Muscle layer of duodenum (tissue), 2 donors: ENCODE measurements around the gene PNPLA7.
"Not testable (repeated sequence)": the region's sequence is repeated elsewhere in the genome, so short reads cannot be mapped to it uniquely, and the experiment has no call there.

Source experiments
- H3K27ac ChIP-seq: one replicate; pipeline ENCODE4 v1.7.0; 2013; ENCODE audit warnings: mild to moderate bottlenecking, low read length
- H3K27me3 ChIP-seq: one replicate; pipeline ENCODE4 v1.7.0; 2013; ENCODE audit warnings: low read depth, mild to moderate bottlenecking, control low read depth, low read length
- H3K36me3 ChIP-seq, 2 donors: one replicate each; pipeline ENCODE4 v1.7.0; 2013; ENCODE audit warnings: low read length in 2 of 2, control low read depth in 1 of 2, mild to moderate bottlenecking in 1 of 2; ENCODE audit not compliant: insufficient read depth in 2 of 2, control insufficient read depth in 1 of 2
- H3K4me1 ChIP-seq, 2 donors: one replicate each; pipeline ENCODE4 v1.7.0; 2013; ENCODE audit warnings: low read length in 2 of 2, mild to moderate bottlenecking in 2 of 2, control low read depth in 1 of 2, moderate library complexity in 1 of 2; ENCODE audit not compliant: insufficient read depth in 2 of 2, control insufficient read depth in 1 of 2
- H3K4me3 ChIP-seq, 2 donors: one replicate each; pipeline ENCODE4 v1.7.0; 2013; ENCODE audit warnings: low read length in 2 of 2, low read depth in 1 of 2, mild to moderate bottlenecking in 1 of 2
- H3K9me3 ChIP-seq, 2 donors: one replicate each; pipeline ENCODE4 v1.7.0; 2013; ENCODE audit warnings: low read length in 2 of 2, control low read depth in 1 of 2, mild to moderate bottlenecking in 1 of 2; ENCODE audit not compliant: control insufficient read depth in 1 of 2
- donor health status: healthy.

Gene PNPLA7

GRCh38 chr9:137466389-137467085 lies 83.7 kb downstream of the PNPLA7 start:
- H3K27ac ChIP-seq, H3K9me3 ChIP-seq, H3K36me3 ChIP-seq, H3K4me1 ChIP-seq, H3K4me3 ChIP-seq, H3K27me3 ChIP-seq: not testable (repeated sequence)

- Histone ChIP-seq H3K27me3 (no peaks in the 10 kb centered on the region), H3K4me3 (no peak overlapping the region), H3K36me3 (no peaks in the 10 kb centered on the region), H3K9me3 (no peaks in the 10 kb centered on the region), H3K27ac (no peak overlapping the region), H3K4me1 (no peaks in the 10 kb centered on the region)
Observed at GRCh38 chr9:137465720-137466388, 84.3 kb downstream of the PNPLA7 start.

GRCh38 chr9:137465000-137465719 lies 85.0 kb downstream of the PNPLA7 start:
- Histone ChIP-seq H3K4me3 (no peak overlapping the region), H3K9me3 (no peaks in the 10 kb centered on the region), H3K4me1 (no peaks in the 10 kb centered on the region), H3K27ac (no peak overlapping the region), H3K27me3 (no peaks in the 10 kb centered on the region), H3K36me3 (no peaks in the 10 kb centered on the region)

GRCh38 chr9:137464291-137464999 lies 85.8 kb downstream of the PNPLA7 start:
- Histone ChIP-seq H3K4me1 (peaks cover 3 to 5% of the 10 kb centered on the region in 2 donors), H3K9me3 (no peaks in the 10 kb centered on the region), H3K36me3 (no peaks in the 10 kb centered on the region), H3K4me3 (no peak overlapping the region), H3K27ac (no peak overlapping the region), H3K27me3 (no peaks in the 10 kb centered on the region)

GRCh38 chr9:137463931-137464290 lies 86.3 kb downstream of the PNPLA7 start:
- Histone ChIP-seq H3K27me3 (no peaks in the 10 kb centered on the region), H3K36me3 (no peaks in the 10 kb centered on the region), H3K27ac (no peak overlapping the region), H3K4me1 (peaks cover 3 to 5% of the 10 kb centered on the region in 2 donors), H3K4me3 (no peak overlapping the region), H3K9me3 (no peaks in the 10 kb centered on the region)

GRCh38 chr9:137462986-137463930 lies 86.9 kb downstream of the PNPLA7 start:
- Histone ChIP-seq H3K4me1 (peaks cover 3 to 10% of the 10 kb centered on the region in 2 donors), H3K27ac (no peak overlapping the region), H3K4me3 (no peak overlapping the region), H3K36me3 (no peaks in the 10 kb centered on the region), H3K27me3 (no peaks in the 10 kb centered on the region), H3K9me3 (no peaks in the 10 kb centered on the region)

- H3K27me3 ChIP-seq: no peaks in the 10 kb centered on the region
- peaks cover 3 to 17% of the 10 kb centered on the region in 2 donors for H3K4me1 ChIP-seq
- H3K27ac ChIP-seq: no peak overlapping the region
- no peaks in the 10 kb centered on the region for H3K9me3 ChIP-seq
- no peak overlapping the region for H3K4me3 ChIP-seq
- H3K36me3 ChIP-seq: no peaks in the 10 kb centered on the region
Observed at GRCh38 chr9:137462396-137462985, 87.7 kb downstream of the PNPLA7 start.

GRCh38 chr9:137461663-137462395 lies 88.4 kb downstream of the PNPLA7 start:
- no peaks in the 10 kb centered on the region for H3K9me3 ChIP-seq
- no peak overlapping the region for H3K4me3 ChIP-seq
- peaks cover 3 to 20% of the 10 kb centered on the region in 2 donors for H3K4me1 ChIP-seq
- no peaks in the 10 kb centered on the region for H3K36me3 ChIP-seq
- no peak overlapping the region for H3K27ac ChIP-seq
- H3K27me3 ChIP-seq: no peaks in the 10 kb centered on the region

GRCh38 chr9:137461316-137461662 lies 88.9 kb downstream of the PNPLA7 start:
- no peaks in the 10 kb centered on the region for H3K27me3 ChIP-seq
- no peak overlapping the region for H3K27ac ChIP-seq
- H3K4me3 ChIP-seq: no peak overlapping the region
- H3K4me1 ChIP-seq: peaks cover 3 to 20% of the 10 kb centered on the region in 2 donors
- H3K36me3 ChIP-seq: no peaks in the 10 kb centered on the region
- H3K9me3 ChIP-seq: no peaks in the 10 kb centered on the region
